ENCODE results near the gene ASPG.

The ASPG gene

DNA sequence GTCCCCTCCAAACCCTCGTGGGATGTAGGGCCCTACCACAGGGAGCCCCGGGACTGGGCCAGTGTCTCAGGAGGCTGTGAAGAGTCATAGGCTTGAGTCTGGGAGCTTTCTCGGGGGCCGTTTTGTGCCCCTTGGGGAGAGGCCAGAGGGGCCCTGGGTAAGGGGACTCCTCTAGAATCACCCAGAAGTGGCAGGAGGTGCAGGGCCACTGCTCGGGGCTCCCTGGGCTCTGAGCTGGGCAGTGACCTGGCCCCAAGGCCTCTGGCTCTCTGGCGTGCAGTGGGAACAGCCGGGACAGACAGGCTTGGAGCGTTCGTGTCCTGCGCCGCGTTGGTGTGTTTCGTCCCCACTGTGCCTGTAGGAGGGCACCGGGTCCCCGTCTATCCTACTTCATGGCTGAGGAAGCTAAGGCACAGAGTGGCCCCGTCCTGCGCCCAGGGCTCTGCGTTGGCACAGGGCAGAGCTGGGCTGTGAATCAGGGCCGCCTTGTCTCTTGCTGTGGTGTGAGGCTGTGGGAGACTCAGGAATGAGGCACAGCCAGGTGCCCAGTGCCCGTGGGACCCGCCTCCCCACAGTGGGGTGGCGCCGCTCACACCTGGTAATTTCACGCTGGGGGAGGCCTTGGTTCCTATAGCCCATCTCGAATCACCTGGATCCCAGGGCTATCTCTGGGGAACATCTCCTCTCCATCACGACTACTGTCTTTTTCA is 29.1 kb downstream of the ASPG start:
- Histone ChIP-seq H3K79me2 (ENCODE audit: control insufficient read depth, insufficient read depth, low read length, unreplicated experiment) (no peaks in the 10 kb centered on the region), H3K36me3 (ENCODE audit: insufficient read depth, low read length) (no peaks in the 10 kb centered on the region), H3K27me3 (ENCODE audit: insufficient read depth, low read length) (peaks cover 52% of the 10 kb centered on the region), H3K4me3 (ENCODE audit: low read depth, low read length) (no peak overlapping the region), H3K4me1 (ENCODE audit: control insufficient read depth, insufficient read depth, low read length, unreplicated experiment) (no peaks in the 10 kb centered on the region), H2AFZ (ENCODE audit: low read length, unreplicated experiment) (no peak overlapping the region), H3K27ac (ENCODE audit: low read depth, low read length) (no peak overlapping the region)

DNA sequence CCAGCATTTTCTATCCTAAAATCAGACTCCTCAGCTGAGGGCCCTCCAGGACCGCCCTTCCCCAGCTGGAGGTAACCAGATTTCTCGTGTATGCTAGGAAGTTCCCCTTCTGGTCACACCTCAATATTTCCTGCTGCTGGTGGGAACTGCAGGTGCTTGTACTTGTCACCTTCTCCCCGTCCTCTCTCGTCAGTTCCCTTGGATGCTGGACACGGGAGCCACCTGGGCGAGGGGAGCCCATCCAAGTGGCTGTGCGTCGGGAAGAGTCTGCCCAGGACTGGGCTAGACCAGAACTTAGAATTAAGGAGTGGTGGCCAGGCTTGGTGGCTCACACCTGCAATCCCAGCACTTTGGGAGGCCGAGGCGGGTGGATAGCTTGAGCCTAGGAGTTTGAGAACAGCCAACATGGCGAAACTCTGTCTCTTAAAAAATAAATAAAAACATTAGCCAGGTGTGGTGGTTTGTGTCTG is 29.7 kb downstream of the ASPG start:
- H3K27ac ChIP-seq (ENCODE audit: low read depth, low read length), result no peak overlapping the region
- H3K27me3 ChIP-seq (ENCODE audit: insufficient read depth, low read length), result peaks cover 53% of the 10 kb centered on the region
- no peak overlapping the region for H2AFZ ChIP-seq (ENCODE audit: low read length, unreplicated experiment)
- no peak overlapping the region for H3K4me3 ChIP-seq (ENCODE audit: low read depth, low read length)
- no peaks in the 10 kb centered on the region for H3K79me2 ChIP-seq (ENCODE audit: control insufficient read depth, insufficient read depth, low read length, unreplicated experiment)
- H3K4me1 ChIP-seq (ENCODE audit: control insufficient read depth, insufficient read depth, low read length, unreplicated experiment), result no peaks in the 10 kb centered on the region
- H3K36me3 ChIP-seq (ENCODE audit: insufficient read depth, low read length), result no peaks in the 10 kb centered on the region

DNA sequence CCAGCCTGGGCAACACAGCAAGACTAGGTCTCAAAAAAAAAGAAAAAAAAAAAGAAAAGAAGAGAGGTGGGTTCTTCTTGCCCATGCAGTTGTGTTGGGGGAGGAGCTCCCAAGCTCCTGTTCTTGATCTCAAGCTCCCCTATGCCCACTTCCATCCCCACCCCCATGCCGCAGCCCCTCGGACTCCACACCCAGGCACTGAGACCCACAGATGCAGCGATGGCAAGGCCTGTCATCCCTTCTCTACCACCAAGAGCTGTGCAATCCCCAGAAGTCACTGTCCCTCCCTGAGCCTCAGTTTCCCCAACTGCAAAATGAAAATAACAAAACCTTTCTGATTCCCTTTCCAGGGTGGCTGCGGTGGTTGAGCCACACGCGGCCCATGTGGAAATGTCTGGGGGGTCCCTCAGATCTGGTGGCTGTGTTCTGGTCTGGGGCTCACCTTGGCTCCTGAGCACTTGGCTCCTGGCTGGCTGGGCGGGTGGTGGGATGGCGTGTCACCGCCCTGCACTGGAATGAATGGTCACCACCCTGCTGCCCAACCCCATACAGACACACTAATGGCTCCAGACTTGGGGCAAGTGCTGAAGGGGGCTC is 30.3 kb downstream of the ASPG start:
- Histone ChIP-seq H3K27ac (ENCODE audit: low read depth, low read length) (no peak overlapping the region), H3K4me1 (ENCODE audit: control insufficient read depth, insufficient read depth, low read length, unreplicated experiment) (no peaks in the 10 kb centered on the region)

DNA sequence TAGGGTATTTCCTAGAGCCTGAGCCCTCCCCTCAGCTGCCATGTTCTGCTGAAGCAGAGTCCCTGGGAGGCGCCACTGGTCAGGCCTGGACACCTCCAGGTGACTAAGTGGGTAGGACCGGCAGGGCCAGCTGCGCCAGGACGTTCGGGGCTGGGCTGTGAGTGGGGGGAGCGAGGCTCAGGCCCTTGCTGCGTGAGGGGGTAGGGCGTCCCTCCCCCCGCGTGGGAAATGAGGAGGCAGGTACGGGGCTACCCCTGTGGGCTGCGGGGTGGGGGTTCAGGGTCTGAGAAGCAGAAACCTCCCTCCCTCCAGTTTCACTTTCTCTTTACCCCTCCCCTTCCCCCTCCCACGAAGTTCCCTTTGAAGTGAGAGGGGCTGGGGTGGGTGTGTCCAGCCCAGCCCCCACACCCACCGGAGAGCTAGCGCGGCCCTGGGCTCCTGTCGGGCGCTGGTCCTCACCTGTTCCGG is 30.8 kb downstream of the ASPG start:
- Histone ChIP-seq H3K4me1 (ENCODE audit: control insufficient read depth, insufficient read depth, low read length, unreplicated experiment) (no peaks in the 10 kb centered on the region), H3K27me3 (ENCODE audit: insufficient read depth, low read length) (peaks cover 65% of the 10 kb centered on the region), H3K36me3 (ENCODE audit: insufficient read depth, low read length) (no peaks in the 10 kb centered on the region), H3K4me3 (ENCODE audit: low read depth, low read length) (peak overlapping the region; percentile 68), H2AFZ (ENCODE audit: low read length, unreplicated experiment) (no peak overlapping the region), H3K27ac (ENCODE audit: low read depth, low read length) (no peak overlapping the region), H3K79me2 (ENCODE audit: control insufficient read depth, insufficient read depth, low read length, unreplicated experiment) (no peaks in the 10 kb centered on the region)

More for the DNA sequence above, 30.3 kb downstream of the ASPG start:
- Histone ChIP-seq H3K4me3 (ENCODE audit: low read depth, low read length) (peak overlapping the region; percentile 68; the same call in 1 of the 2 replicates), H2AFZ (ENCODE audit: low read length, unreplicated experiment) (no peak overlapping the region), H3K27me3 (ENCODE audit: insufficient read depth, low read length) (peaks cover 59% of the 10 kb centered on the region), H3K79me2 (ENCODE audit: control insufficient read depth, insufficient read depth, low read length, unreplicated experiment) (no peaks in the 10 kb centered on the region), H3K36me3 (ENCODE audit: insufficient read depth, low read length) (no peaks in the 10 kb centered on the region)

DNA sequence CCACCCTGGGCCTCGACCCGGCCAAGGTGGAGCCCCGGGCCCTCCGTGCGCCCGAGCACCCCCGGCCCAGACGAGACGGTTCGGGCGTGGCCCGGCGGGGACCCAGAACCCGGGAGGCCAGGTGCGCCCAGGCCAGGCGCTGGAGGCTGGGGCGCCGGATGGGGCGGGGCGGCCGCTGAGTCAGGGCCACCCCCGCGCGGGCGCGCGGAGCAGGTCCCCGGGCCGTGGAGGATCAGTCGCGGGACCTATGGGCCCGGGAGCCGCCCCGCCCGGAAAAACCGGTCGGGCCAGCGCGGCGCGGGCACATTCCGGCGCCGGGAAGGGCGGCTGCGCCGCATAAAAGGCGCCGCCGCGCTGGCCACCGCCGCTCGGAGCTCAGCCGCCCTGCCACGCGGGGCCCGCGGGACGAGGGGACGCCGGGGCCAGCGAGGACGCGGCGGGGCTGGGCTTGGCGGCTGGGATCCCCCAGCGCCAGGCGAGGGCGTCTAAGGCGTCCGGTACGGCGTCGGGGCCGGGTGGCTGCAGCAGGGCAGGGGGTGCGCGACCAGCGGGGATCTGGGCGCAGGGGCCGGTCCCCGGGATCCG is 31.3 kb downstream of the ASPG start:
- Histone ChIP-seq H2AFZ (ENCODE audit: low read length, unreplicated experiment) (no peak overlapping the region), H3K27ac (ENCODE audit: low read depth, low read length) (no peak overlapping the region), H3K4me3 (ENCODE audit: low read depth, low read length) (peak overlapping the region; percentile 68)

DNA sequence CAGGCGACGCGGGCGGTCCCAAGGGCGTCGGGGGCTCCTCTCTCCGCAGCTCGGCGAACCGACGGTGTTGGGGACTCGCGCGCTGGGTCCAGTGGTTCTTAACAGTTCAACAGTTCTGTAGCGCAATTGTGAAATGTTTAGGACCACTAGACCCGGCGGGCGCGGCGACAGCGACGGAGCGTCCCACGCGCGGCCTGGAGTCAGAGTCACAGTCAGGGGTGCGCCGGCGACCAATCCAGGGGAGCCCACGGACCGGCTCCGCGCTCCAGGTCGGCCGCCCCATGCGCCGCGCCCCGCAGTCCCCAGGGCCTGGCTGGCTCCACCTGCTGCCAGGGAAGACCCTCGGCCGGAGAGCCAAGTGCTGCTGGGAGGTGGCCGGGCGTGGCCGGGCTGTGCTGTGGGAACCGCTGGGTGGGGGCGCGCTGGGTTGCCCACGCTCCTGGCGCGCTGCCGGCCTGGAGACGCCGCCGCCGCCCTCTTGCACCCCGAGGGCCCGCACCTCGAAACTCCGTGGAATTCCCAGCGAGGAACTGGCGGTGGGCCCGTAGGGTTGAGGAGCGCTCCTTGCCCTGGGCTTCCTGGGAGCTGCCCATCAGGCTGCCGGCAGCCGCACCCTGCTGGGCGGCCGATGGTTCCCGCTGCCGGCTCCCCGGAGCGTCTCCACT is 32.0 kb downstream of the ASPG start:
- Histone ChIP-seq H3K4me1 (ENCODE audit: control insufficient read depth, insufficient read depth, low read length, unreplicated experiment) (no peaks in the 10 kb centered on the region), H3K27me3 (ENCODE audit: insufficient read depth, low read length) (peaks cover 70% of the 10 kb centered on the region), H3K27ac (ENCODE audit: low read depth, low read length) (no peak overlapping the region), H3K36me3 (ENCODE audit: insufficient read depth, low read length) (no peaks in the 10 kb centered on the region), H3K4me3 (ENCODE audit: low read depth, low read length) (no peak overlapping the region), H2AFZ (ENCODE audit: low read length, unreplicated experiment) (no peak overlapping the region), H3K79me2 (ENCODE audit: control insufficient read depth, insufficient read depth, low read length, unreplicated experiment) (no peaks in the 10 kb centered on the region)

More for the DNA sequence above, 31.3 kb downstream of the ASPG start:
- H3K79me2 ChIP-seq (ENCODE audit: control insufficient read depth, insufficient read depth, low read length, unreplicated experiment), result no peaks in the 10 kb centered on the region
- no peaks in the 10 kb centered on the region for H3K36me3 ChIP-seq (ENCODE audit: insufficient read depth, low read length)
- no peaks in the 10 kb centered on the region for H3K4me1 ChIP-seq (ENCODE audit: control insufficient read depth, insufficient read depth, low read length, unreplicated experiment)
- H3K27me3 ChIP-seq (ENCODE audit: insufficient read depth, low read length), result peaks cover 67% of the 10 kb centered on the region

DNA sequence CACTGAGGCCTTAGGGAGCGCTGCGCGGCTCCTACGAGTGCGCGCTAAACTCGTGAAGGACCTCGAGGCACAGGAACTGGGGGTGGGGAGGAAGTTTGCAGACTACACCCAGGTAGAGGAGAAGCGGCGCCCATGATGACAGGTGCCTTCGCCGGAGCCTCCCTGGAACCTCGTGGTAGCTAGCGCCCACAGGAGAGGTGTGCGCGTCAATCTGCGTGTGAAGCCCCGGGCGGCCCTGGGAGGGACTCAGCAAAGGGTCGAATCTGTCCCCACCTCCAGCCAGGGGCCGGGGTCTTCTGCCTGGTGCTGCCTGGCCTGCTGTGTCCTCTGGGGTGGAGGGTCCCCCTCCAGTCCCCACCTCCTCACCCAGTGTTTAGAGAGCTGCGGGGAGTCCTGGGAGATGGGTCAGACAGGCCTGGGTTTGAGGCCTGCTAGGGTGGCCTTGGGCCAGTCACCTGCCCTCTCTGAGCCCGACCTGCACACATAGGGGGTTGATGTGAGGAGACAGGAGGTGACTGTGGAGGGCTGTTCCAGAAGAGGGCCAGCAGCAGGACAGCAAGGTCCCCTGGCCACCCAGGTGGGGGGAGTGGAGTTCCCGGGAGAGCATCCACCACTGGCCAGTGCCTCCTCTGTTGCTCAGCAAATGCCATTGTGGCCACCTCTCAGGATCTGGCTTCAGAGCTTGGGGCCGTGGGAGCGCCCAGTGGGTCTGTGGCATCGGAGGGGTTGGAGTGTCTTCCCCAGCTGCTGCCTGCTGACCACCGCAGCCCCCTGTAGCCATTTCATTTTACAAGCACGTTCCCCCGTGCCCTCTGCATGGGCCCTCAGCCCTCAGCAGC is 32.7 kb downstream of the ASPG start:
- peaks cover 73% of the 10 kb centered on the region for H3K27me3 ChIP-seq (ENCODE audit: insufficient read depth, low read length)
- no peak overlapping the region for H2AFZ ChIP-seq (ENCODE audit: low read length, unreplicated experiment)
- no peaks in the 10 kb centered on the region for H3K4me1 ChIP-seq (ENCODE audit: control insufficient read depth, insufficient read depth, low read length, unreplicated experiment)

DNA sequence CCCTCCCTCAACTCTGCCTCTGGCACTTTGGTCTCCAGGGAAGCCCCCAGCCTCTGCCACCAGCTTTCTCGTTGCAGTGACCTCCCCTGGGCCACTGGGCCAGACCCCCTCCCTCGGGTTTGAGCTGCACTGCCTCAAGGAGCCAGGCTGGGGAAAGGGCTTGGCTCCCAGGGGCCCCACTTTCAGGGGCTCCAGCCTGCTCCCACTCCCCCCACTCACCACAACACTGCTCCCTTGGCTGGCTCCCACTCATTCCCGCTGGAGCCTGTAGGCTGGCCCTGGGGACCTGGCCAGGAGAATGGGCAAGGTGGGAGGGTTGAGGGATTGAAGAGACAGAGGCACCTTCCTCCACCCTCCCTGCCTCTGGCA is 33.6 kb downstream of the ASPG start:
- no peak overlapping the region for H2AFZ ChIP-seq (ENCODE audit: low read length, unreplicated experiment)
- H3K27me3 ChIP-seq (ENCODE audit: insufficient read depth, low read length), result peaks cover 73% of the 10 kb centered on the region
- H3K4me1 ChIP-seq (ENCODE audit: control insufficient read depth, insufficient read depth, low read length, unreplicated experiment), result no peaks in the 10 kb centered on the region
- no peak overlapping the region for H3K27ac ChIP-seq (ENCODE audit: low read depth, low read length)
- no peaks in the 10 kb centered on the region for H3K79me2 ChIP-seq (ENCODE audit: control insufficient read depth, insufficient read depth, low read length, unreplicated experiment)
- no peak overlapping the region for H3K4me3 ChIP-seq (ENCODE audit: low read depth, low read length)
- no peaks in the 10 kb centered on the region for H3K36me3 ChIP-seq (ENCODE audit: insufficient read depth, low read length)

More for the DNA sequence above, 32.7 kb downstream of the ASPG start:
- Histone ChIP-seq H3K79me2 (ENCODE audit: control insufficient read depth, insufficient read depth, low read length, unreplicated experiment) (no peaks in the 10 kb centered on the region), H3K27ac (ENCODE audit: low read depth, low read length) (no peak overlapping the region), H3K36me3 (ENCODE audit: insufficient read depth, low read length) (no peaks in the 10 kb centered on the region), H3K4me3 (ENCODE audit: low read depth, low read length) (no peak overlapping the region)

DNA sequence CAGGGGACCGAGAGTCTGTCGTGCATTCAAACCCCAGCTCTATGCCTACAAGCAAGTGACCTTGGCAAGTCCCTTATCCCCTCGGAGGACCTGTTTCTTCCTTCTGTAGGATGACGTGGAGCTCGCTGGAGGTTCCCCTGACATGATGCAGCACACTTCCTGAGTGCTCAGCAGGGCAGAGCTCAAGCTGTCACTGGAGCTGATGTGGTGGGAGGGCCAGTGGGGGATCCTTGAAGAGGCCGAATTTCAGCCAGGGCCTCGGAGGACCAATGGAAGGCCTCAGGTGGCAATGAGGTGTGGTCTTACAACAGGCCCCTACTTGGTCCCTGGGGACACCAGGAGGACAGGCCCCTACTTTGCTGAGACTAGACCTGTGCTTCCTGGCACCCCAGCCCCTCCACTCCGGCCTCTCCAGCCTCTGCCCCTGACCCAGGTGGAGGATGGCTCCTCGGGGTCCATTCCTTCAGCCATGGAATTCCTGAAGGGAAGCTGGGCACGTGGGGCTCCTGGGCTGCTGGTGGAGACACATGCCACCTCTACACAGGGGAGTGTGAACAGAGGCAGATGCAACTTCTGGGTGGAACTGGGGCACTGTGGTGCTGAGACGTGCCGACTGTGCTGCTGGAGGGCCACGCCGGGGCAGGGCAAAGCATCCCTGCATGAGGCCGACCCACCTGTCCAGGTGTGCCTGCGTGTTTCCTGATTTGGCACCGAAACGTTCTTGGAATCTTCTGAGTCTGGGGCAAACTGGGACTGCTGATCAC is 34.2 kb downstream of the ASPG start:
- H3K4me3 ChIP-seq (ENCODE audit: low read depth, low read length), result no peak overlapping the region
- peaks cover 68% of the 10 kb centered on the region for H3K27me3 ChIP-seq (ENCODE audit: insufficient read depth, low read length)
- no peak overlapping the region for H2AFZ ChIP-seq (ENCODE audit: low read length, unreplicated experiment)
- H3K27ac ChIP-seq (ENCODE audit: low read depth, low read length), result no peak overlapping the region
- H3K4me1 ChIP-seq (ENCODE audit: control insufficient read depth, insufficient read depth, low read length, unreplicated experiment), result no peaks in the 10 kb centered on the region
- H3K36me3 ChIP-seq (ENCODE audit: insufficient read depth, low read length), result no peaks in the 10 kb centered on the region
- H3K79me2 ChIP-seq (ENCODE audit: control insufficient read depth, insufficient read depth, low read length, unreplicated experiment), result no peaks in the 10 kb centered on the region

All from ACC112 (cell line).